Testis (tissue), 2 donors: ENCODE data around the gene OTOP2.

Experiments
- CTCF ChIP-seq, 3 experiments: fragments of 450-650 bp in 2 of 3; fragments of 200-600 bp in 1 of 3; sonication (generic) in 1 of 3; IDR thresholded peaks; one replicate each; pipeline ENCODE4 v1.5.1; 2016 to 2019; ENCODE audit warnings: antibody characterized with exemption in 3 of 3, mild to moderate bottlenecking in 2 of 3, moderate library complexity in 1 of 3
- POLR2A ChIP-seq: fragments of 450-650 bp; IDR thresholded peaks from one replicate; pipeline ENCODE4 v1.6.1; 2017; ENCODE audit warnings: antibody characterized with exemption, mild to moderate bottlenecking, moderate library complexity

GRCh38 chr17:74952431-74953133 lies 28.5 kb downstream of the OTOP2 start:
- TF ChIP-seq CTCF (IDR thresholded peaks at IDR 0.05) = no peak
- no peak for TF ChIP-seq POLR2A
